ENCODE results near the gene OTOP2.

DNA sequence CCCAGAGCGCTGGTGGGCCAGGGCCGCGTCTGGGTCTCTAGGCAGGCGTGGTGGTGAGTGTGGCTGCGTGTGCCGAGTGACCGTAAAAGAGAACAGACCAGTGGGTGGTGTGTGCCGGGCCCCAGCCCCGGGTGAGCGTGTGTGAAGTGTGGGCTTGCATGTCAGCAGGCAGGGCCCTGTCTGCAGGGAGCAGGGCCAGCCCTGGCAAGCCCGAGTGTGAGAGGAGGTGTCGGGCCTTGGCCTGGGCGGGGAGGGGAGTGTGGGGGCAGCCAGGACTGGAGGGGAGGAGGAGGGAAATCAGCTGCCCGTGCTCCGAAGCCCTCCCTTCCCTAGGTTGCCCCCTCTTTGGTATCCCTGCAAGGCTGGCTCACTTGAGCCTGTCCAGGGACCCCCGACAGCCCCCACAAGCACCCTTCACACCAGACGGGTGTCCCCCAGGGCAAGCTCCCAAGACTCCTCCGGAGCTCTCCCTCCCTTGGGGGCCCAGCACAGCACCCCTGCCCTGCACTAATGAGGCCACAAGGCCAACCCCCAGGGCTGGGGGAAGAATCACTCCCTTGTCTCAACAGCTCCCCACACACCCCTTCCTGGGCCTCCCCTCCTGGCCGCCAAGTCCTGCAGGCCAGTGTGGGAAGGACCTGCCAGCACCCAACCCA, 2.9 kb upstream of the OTOP2 start:
- TF ChIP-seq, protein P1, sequence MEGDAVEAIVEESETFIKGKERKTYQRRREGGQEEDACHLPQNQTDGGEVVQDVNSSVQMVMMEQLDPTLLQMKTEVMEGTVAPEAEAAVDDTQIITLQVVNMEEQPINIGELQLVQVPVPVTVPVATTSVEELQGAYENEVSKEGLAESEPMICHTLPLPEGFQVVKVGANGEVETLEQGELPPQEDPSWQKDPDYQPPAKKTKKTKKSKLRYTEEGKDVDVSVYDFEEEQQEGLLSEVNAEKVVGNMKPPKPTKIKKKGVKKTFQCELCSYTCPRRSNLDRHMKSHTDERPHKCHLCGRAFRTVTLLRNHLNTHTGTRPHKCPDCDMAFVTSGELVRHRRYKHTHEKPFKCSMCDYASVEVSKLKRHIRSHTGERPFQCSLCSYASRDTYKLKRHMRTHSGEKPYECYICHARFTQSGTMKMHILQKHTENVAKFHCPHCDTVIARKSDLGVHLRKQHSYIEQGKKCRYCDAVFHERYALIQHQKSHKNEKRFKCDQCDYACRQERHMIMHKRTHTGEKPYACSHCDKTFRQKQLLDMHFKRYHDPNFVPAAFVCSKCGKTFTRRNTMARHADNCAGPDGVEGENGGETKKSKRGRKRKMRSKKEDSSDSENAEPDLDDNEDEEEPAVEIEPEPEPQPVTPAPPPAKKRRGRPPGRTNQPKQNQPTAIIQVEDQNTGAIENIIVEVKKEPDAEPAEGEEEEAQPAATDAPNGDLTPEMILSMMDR (IDR thresholded peaks at IDR 0.05; ENCODE audit: borderline replicate concordance, extremely low read depth, low read length, poor library complexity, severe bottlenecking) = no peak
- no peak for TF ChIP-seq EZH2 (IDR thresholded peaks at IDR 0.05; ENCODE audit: borderline replicate concordance, low read depth, low read length, severe bottlenecking)

All from DND-41 (cell line).